Measurements from ENCODE around the gene PLXNB3.

The PLXNB3 gene

GRCh38 chrX:153736871-153737441 lies 27.1 kb upstream of the PLXNB3 start:
- Histone ChIP-seq H3K36me3 (ENCODE audit: control insufficient read depth, insufficient read depth, low read length) (no peaks in the 10 kb centered on the region), H3K4me3 (ENCODE audit: low read depth, low read length) (no peak overlapping the region), H3K79me2 (no peaks in the 10 kb centered on the region), H3K4me1 (no peaks in the 10 kb centered on the region), H3K27me3 (ENCODE audit: control insufficient read depth, insufficient read depth, low read length) (no peaks in the 10 kb centered on the region), H3K4me2 (ENCODE audit: low read length) (no peak overlapping the region), H3K9me3 (ENCODE audit: control insufficient read depth, low read length) (no peaks in the 10 kb centered on the region), H2AFZ (no peak overlapping the region), H3K27ac (no peak overlapping the region), H3K9ac (no peak overlapping the region)
- TF ChIP-seq CTCF (IDR thresholded peaks at IDR 0.05), result no peak

- no peaks in the 10 kb centered on the region for H3K27me3 ChIP-seq (ENCODE audit: control insufficient read depth, insufficient read depth, low read length)
- H3K4me3 ChIP-seq (ENCODE audit: low read depth, low read length), result no peak overlapping the region
- H3K4me2 ChIP-seq (ENCODE audit: low read length), result no peak overlapping the region
- no peaks in the 10 kb centered on the region for H3K79me2 ChIP-seq
- no peak overlapping the region for H3K27ac ChIP-seq
- H3K9ac ChIP-seq, result no peak overlapping the region
- no peaks in the 10 kb centered on the region for H3K36me3 ChIP-seq (ENCODE audit: control insufficient read depth, insufficient read depth, low read length)
- no peaks in the 10 kb centered on the region for H3K9me3 ChIP-seq (ENCODE audit: control insufficient read depth, low read length)
- H2AFZ ChIP-seq, result no peak overlapping the region
- no peak for TF ChIP-seq CTCF (IDR thresholded peaks at IDR 0.05)
- no peaks in the 10 kb centered on the region for H3K4me1 ChIP-seq
Measured at GRCh38 chrX:153738056-153738605, 25.9 kb upstream of the PLXNB3 start.

- H2AFZ ChIP-seq, result no peak overlapping the region
- no peaks in the 10 kb centered on the region for H3K36me3 ChIP-seq (ENCODE audit: control insufficient read depth, insufficient read depth, low read length)
- no peaks in the 10 kb centered on the region for H3K9me3 ChIP-seq (ENCODE audit: control insufficient read depth, low read length)
- no peaks in the 10 kb centered on the region for H3K79me2 ChIP-seq
- no peak overlapping the region for H3K27ac ChIP-seq
- H3K4me1 ChIP-seq, result no peaks in the 10 kb centered on the region
- no peak overlapping the region for H3K4me3 ChIP-seq (ENCODE audit: low read depth, low read length)
- H3K4me2 ChIP-seq (ENCODE audit: low read length), result no peak overlapping the region
- no peak for TF ChIP-seq CTCF (IDR thresholded peaks at IDR 0.05)
- H3K9ac ChIP-seq, result no peak overlapping the region
- no peaks in the 10 kb centered on the region for H3K27me3 ChIP-seq (ENCODE audit: control insufficient read depth, insufficient read depth, low read length)
Measured at GRCh38 chrX:153739754-153740486, 24.1 kb upstream of the PLXNB3 start.

- H3K4me3 ChIP-seq (ENCODE audit: low read depth, low read length), result no peak overlapping the region
Measured at GRCh38 chrX:153740631-153741222, 23.3 kb upstream of the PLXNB3 start.

More at GRCh38 chrX:153740631-153741222, 23.3 kb upstream of the PLXNB3 start:
- H3K4me2 ChIP-seq (ENCODE audit: low read length), result no peak overlapping the region
- no peaks in the 10 kb centered on the region for H3K27me3 ChIP-seq (ENCODE audit: control insufficient read depth, insufficient read depth, low read length)
- no peak overlapping the region for H3K27ac ChIP-seq
- H3K4me1 ChIP-seq, result no peaks in the 10 kb centered on the region
- H3K79me2 ChIP-seq, result no peaks in the 10 kb centered on the region
- no peak for TF ChIP-seq CTCF (IDR thresholded peaks at IDR 0.05)
- H2AFZ ChIP-seq, result no peak overlapping the region
- no peak overlapping the region for H3K9ac ChIP-seq
- no peaks in the 10 kb centered on the region for H3K9me3 ChIP-seq (ENCODE audit: control insufficient read depth, low read length)
- H3K36me3 ChIP-seq (ENCODE audit: control insufficient read depth, insufficient read depth, low read length), result no peaks in the 10 kb centered on the region

Measured in parathyroid adenoma (tissue), 2 donors.